ENCODE data around the gene MFSD12. TPM values are rescaled to one million over a fixed set of nuclear protein-coding genes. Genes with fewer than 3 reads are reported as not detected.

MFSD12 gene
- total RNA-seq, 1 donor from 2014 or later, result 93.7 TPM

DNA sequence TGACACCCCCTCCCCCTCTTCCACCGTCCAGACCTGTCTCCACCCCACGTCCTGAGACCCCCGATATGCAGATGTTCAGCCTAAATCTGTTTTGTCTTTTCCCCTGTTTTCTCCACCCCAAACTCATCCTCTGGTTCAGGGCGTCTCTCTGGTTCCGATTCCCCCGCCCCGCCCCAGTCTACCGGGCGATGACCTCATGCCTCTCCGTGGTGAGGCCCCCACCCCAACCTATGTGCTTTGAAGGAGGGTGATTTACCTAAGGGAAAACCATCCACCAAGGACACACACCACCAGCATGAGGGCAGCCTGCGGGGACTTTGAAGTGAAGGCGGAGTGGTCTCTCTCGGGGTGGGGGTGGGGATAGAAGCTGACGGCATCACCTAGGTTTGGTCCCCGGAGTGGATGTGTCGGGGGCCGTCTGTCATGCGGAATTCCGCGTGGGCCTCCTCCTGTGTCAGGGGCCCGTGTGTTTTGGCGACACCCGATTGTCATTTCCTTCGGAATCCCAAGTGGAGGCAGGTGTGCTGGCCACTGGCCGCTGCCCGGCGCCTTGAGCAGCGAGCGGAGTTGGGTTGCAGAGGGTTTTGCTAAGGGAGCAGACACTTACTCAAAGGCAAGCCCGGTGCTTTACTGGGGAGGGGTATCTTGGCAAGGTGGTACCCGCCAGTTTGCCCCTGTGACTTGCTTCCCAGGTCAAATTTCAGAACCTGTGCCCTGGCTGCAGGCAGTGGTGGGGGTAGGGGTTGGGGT, 49.8 kb downstream of the MFSD12 start:
- H3K4me3 Mint-ChIP-seq (ENCODE audit: low read depth), result peak overlapping the region; percentile 93

GRCh38 chr19:3506384-3507340, 50.7 kb downstream of the MFSD12 start:
- Mint-ChIP-seq H3K27ac (peak overlapping the region; percentile 86), H3K4me3 (ENCODE audit: low read depth) (peak overlapping the region; percentile 93), H3K27me3 (ENCODE audit: low read depth) (no peaks in the 10 kb centered on the region), H3K9me3 (no peaks in the 10 kb centered on the region), H3K4me1 (ENCODE audit: low read depth) (peaks cover 33% of the 10 kb centered on the region), H3K36me3 (ENCODE audit: low read depth) (peaks cover 30% of the 10 kb centered on the region)
- DNase-seq (ENCODE audit: low spot score), result peak; percentile 27
- intact Hi-C loops (cut with micrococcal nuclease), result loop anchor here (2.0 kb wide), 1 partner anchor 50 kb away; the partner anchor contains the start of gene MFSD12

More for the DNA sequence above, 49.8 kb downstream of the MFSD12 start:
- DNase-seq (ENCODE audit: low spot score), result peak; percentile 25
- Mint-ChIP-seq H3K36me3 (ENCODE audit: low read depth) (peaks cover 35% of the 10 kb centered on the region), H3K4me1 (ENCODE audit: low read depth) (peaks cover 33% of the 10 kb centered on the region), H3K27ac (peak overlapping the region; percentile 86), H3K9me3 (no peaks in the 10 kb centered on the region), H3K27me3 (ENCODE audit: low read depth) (no peaks in the 10 kb centered on the region)
- intact Hi-C loops (cut with micrococcal nuclease), result loop anchor here (2.0 kb wide), 1 partner anchor 49 kb away; the partner anchor contains the start of gene MFSD12

GRCh38 chr19:3505598-3506383, 51.6 kb downstream of the MFSD12 start, which contains the start of gene FZR1:
Gene FZR1, plus strand, starts transcription at chr19:3506311. Its CDS starts 16,679 bp downstream, at chr19:3522990.
- Mint-ChIP-seq H3K36me3 (ENCODE audit: low read depth) (peaks cover 30% of the 10 kb centered on the region), H3K4me3 (ENCODE audit: low read depth) (peak within 1 kb of the TSS; percentile 93), H3K27me3 (ENCODE audit: low read depth) (no peaks in the 10 kb centered on the region), H3K9me3 (no peaks in the 10 kb centered on the region), H3K27ac (peak within 1 kb of the TSS; percentile 96), H3K4me1 (ENCODE audit: low read depth) (peaks cover 37% of the 10 kb centered on the region)
- peak; percentile 99 for DNase-seq (ENCODE audit: low spot score)
- intact Hi-C loops (cut with micrococcal nuclease), result loop anchor here (2.0 kb wide), 1 partner anchor 51 kb away; the partner anchor contains the start of gene MFSD12

GRCh38 chr19:3504735-3505134, 52.7 kb downstream of the MFSD12 start:
- Mint-ChIP-seq H3K36me3 (ENCODE audit: low read depth) (peaks cover 26% of the 10 kb centered on the region), H3K27ac (peak overlapping the region; percentile 23), H3K27me3 (ENCODE audit: low read depth) (no peaks in the 10 kb centered on the region), H3K4me3 (ENCODE audit: low read depth) (peak overlapping the region; percentile 4), H3K9me3 (no peaks in the 10 kb centered on the region), H3K4me1 (ENCODE audit: low read depth) (peaks cover 37% of the 10 kb centered on the region)
- intact Hi-C loops (cut with micrococcal nuclease), result no loop called here
- no peak for DNase-seq (ENCODE audit: low spot score)

GRCh38 chr19:3503036-3503572, 54.3 kb downstream of the MFSD12 start:
- Mint-ChIP-seq H3K4me3 (ENCODE audit: low read depth) (no peak overlapping the region), H3K9me3 (no peaks in the 10 kb centered on the region), H3K36me3 (ENCODE audit: low read depth) (peaks cover 19% of the 10 kb centered on the region), H3K4me1 (ENCODE audit: low read depth) (peaks cover 29% of the 10 kb centered on the region), H3K27ac (no peak overlapping the region), H3K27me3 (ENCODE audit: low read depth) (no peaks in the 10 kb centered on the region)
- intact Hi-C loops (cut with micrococcal nuclease), result no loop called here
- DNase-seq (ENCODE audit: low spot score), result no peak

GRCh38 chr19:3501780-3502179, 55.6 kb downstream of the MFSD12 start:
- H3K9me3 Mint-ChIP-seq, result no peaks in the 10 kb centered on the region
- no peak for DNase-seq (ENCODE audit: low spot score)
- H3K36me3 Mint-ChIP-seq (ENCODE audit: low read depth), result peaks cover 24% of the 10 kb centered on the region
- H3K27me3 Mint-ChIP-seq (ENCODE audit: low read depth), result no peaks in the 10 kb centered on the region
- peaks cover 21% of the 10 kb centered on the region for H3K4me1 Mint-ChIP-seq (ENCODE audit: low read depth)
- no peak overlapping the region for H3K4me3 Mint-ChIP-seq (ENCODE audit: low read depth)
- no peak overlapping the region for H3K27ac Mint-ChIP-seq
- intact Hi-C loops (cut with micrococcal nuclease), result loop anchor here (2.0 kb wide), 1 partner anchor 71 kb away; the partner anchor contains the start of gene HMG20B

- intact Hi-C loops (cut with micrococcal nuclease), result loop anchor here (2.0 kb wide), 1 partner anchor 72 kb away; the partner anchor contains the start of gene HMG20B
- Mint-ChIP-seq H3K36me3 (ENCODE audit: low read depth) (peaks cover 28% of the 10 kb centered on the region), H3K4me1 (ENCODE audit: low read depth) (peaks cover 17% of the 10 kb centered on the region), H3K27me3 (ENCODE audit: low read depth) (no peaks in the 10 kb centered on the region), H3K27ac (peak within 1 kb of the TSS; percentile 99), H3K9me3 (no peaks in the 10 kb centered on the region), H3K4me3 (ENCODE audit: low read depth) (peak within 1 kb of the TSS; percentile 96)
- DNase-seq (ENCODE audit: low spot score), result peak; percentile 93
Measured at GRCh38 chr19:3500429-3501101, 56.8 kb downstream of the MFSD12 start, which contains the start of gene DOHH. Gene DOHH, minus strand, starts transcription at chr19:3500674. Its CDS starts 3,860 bp downstream, at chr19:3496814.

GRCh38 chr19:3499738-3500428, 57.5 kb downstream of the MFSD12 start:
- H3K36me3 Mint-ChIP-seq (ENCODE audit: low read depth), result peaks cover 34% of the 10 kb centered on the region
- peak overlapping the region; percentile 99 for H3K27ac Mint-ChIP-seq
- DNase-seq (ENCODE audit: low spot score), result no peak
- H3K4me3 Mint-ChIP-seq (ENCODE audit: low read depth), result peak overlapping the region; percentile 96
- H3K9me3 Mint-ChIP-seq, result no peaks in the 10 kb centered on the region
- peaks cover 15% of the 10 kb centered on the region for H3K4me1 Mint-ChIP-seq (ENCODE audit: low read depth)
- H3K27me3 Mint-ChIP-seq (ENCODE audit: low read depth), result no peaks in the 10 kb centered on the region
- intact Hi-C loops (cut with micrococcal nuclease), result loop anchor here (2.0 kb wide), 1 partner anchor 73 kb away; the partner anchor contains the start of gene HMG20B

- no peak overlapping the region for H3K27ac Mint-ChIP-seq
- peaks cover 15% of the 10 kb centered on the region for H3K4me1 Mint-ChIP-seq (ENCODE audit: low read depth)
- H3K27me3 Mint-ChIP-seq (ENCODE audit: low read depth), result no peaks in the 10 kb centered on the region
- no peaks in the 10 kb centered on the region for H3K9me3 Mint-ChIP-seq
- DNase-seq (ENCODE audit: low spot score), result no peak
- no peak overlapping the region for H3K4me3 Mint-ChIP-seq (ENCODE audit: low read depth)
- intact Hi-C loops (cut with micrococcal nuclease), result no loop called here
- H3K36me3 Mint-ChIP-seq (ENCODE audit: low read depth), result peaks cover 43% of the 10 kb centered on the region
Measured at GRCh38 chr19:3497757-3498520, 59.4 kb downstream of the MFSD12 start.

- no peak for DNase-seq (ENCODE audit: low spot score)
- H3K27ac Mint-ChIP-seq, result no peak overlapping the region
- peaks cover 48% of the 10 kb centered on the region for H3K36me3 Mint-ChIP-seq (ENCODE audit: low read depth)
- H3K9me3 Mint-ChIP-seq, result no peaks in the 10 kb centered on the region
- no peaks in the 10 kb centered on the region for H3K27me3 Mint-ChIP-seq (ENCODE audit: low read depth)
- H3K4me1 Mint-ChIP-seq (ENCODE audit: low read depth), result peaks cover 15% of the 10 kb centered on the region
- H3K4me3 Mint-ChIP-seq (ENCODE audit: low read depth), result no peak overlapping the region
- intact Hi-C loops (cut with micrococcal nuclease), result no loop called here
Measured at GRCh38 chr19:3496392-3497273, 60.8 kb downstream of the MFSD12 start.
